Cardiac septum (tissue), 1 donor: ENCODE data around the gene MYO1C. TPM values are rescaled to one million over a fixed set of nuclear protein-coding genes. Genes with fewer than 3 reads are reported as not detected.
"Not testable (repeated sequence)": the region's sequence is repeated elsewhere in the genome, so short reads cannot be mapped to it uniquely, and the experiment has no call there.

Experiments
- DNase-seq: peaks from one replicate; pipeline ENCODE4 v3.0.0-alpha.2; 2020; ENCODE audit warnings: low spot score
- intact Hi-C: fragments of 100-400 bp; cut with DNase I; formaldehyde crosslinking; loops from one replicate; pipeline ENCODE4 v1.14.0; 2022
- total RNA-seq: library from RNA; stranded (reverse); fragmentation: NEBNext Ultra II Directional; extraction: Animal tissue kit (Norgen Biotek cat#: 25700); gene quantifications from one replicate; pipeline ENCODE4 v1.2.1, GENCODE V29; 2021
- donor health status: DM: no; HTN: no; CAD: no.

MYO1C gene
- total RNA-seq, 1 donor from 2014 or later: 209 TPM

GRCh38 chr17:1446201-1446600 lies 46.3 kb downstream of the MYO1C start:
- no peak for DNase-seq
- intact Hi-C loops: no loop called here

- intact Hi-C loops, DNase-seq: not testable (repeated sequence)
These were observed 46.8 kb downstream of the MYO1C start for GRCh38 chr17:1445695-1446094.

- DNase-seq: not testable (repeated sequence)
- intact Hi-C loops: loop anchor here (5.0 kb wide), 1 partner anchor 35 kb away; no protein-coding TSS in a partner anchor
These were observed 49.8 kb downstream of the MYO1C start for GRCh38 chr17:1442721-1443120.

GRCh38 chr17:1442187-1442586 lies 50.3 kb downstream of the MYO1C start:
- DNase-seq: no peak
- intact Hi-C loops: loop anchor here (5.0 kb wide), 1 partner anchor 35 kb away; no protein-coding TSS in a partner anchor

- intact Hi-C loops: loop anchor here (5.0 kb wide), 1 partner anchor 34 kb away; no protein-coding TSS in a partner anchor
- DNase-seq: no peak
These were observed 51.6 kb downstream of the MYO1C start for GRCh38 chr17:1440921-1441320.

GRCh38 chr17:1438593-1439083 lies 53.8 kb downstream of the MYO1C start:
- DNase-seq: no peak
- intact Hi-C loops: no loop called here

- intact Hi-C loops: no loop called here
- DNase-seq: no peak
These were observed 57.2 kb downstream of the MYO1C start for GRCh38 chr17:1435326-1435725.

GRCh38 chr17:1434150-1434549 lies 58.3 kb downstream of the MYO1C start:
- intact Hi-C loops: no loop called here
- no peak for DNase-seq

- intact Hi-C loops: no loop called here
- no peak for DNase-seq
These were observed 60.8 kb downstream of the MYO1C start for GRCh38 chr17:1431631-1432104.

- DNase-seq: no peak
- intact Hi-C loops: no loop called here
These were observed 68.9 kb downstream of the MYO1C start for GRCh38 chr17:1423456-1424135.

- DNase-seq: no peak
- intact Hi-C loops: no loop called here
These were observed 69.6 kb downstream of the MYO1C start for GRCh38 chr17:1422885-1423284.

GRCh38 chr17:1421470-1421869 lies 71.0 kb downstream of the MYO1C start:
- intact Hi-C loops: no loop called here

GRCh38 chr17:1420981-1421380 lies 71.5 kb downstream of the MYO1C start:
- DNase-seq: no peak
- intact Hi-C loops: no loop called here

More at GRCh38 chr17:1421470-1421869, 71.0 kb downstream of the MYO1C start:
- DNase-seq: no peak

GRCh38 chr17:1420163-1420562 lies 72.3 kb downstream of the MYO1C start:
- no peak for DNase-seq
- intact Hi-C loops: no loop called here

- intact Hi-C loops: not testable (repeated sequence)
These were observed 74.0 kb downstream of the MYO1C start for GRCh38 chr17:1418476-1418875.

GRCh38 chr17:1416414-1416813 lies 76.1 kb downstream of the MYO1C start:
- no peak for DNase-seq
- intact Hi-C loops: no loop called here

More at GRCh38 chr17:1418476-1418875, 74.0 kb downstream of the MYO1C start:
- DNase-seq: not testable (repeated sequence)

GRCh38 chr17:1414634-1415033 lies 77.9 kb downstream of the MYO1C start:
- intact Hi-C loops: no loop called here
- no peak for DNase-seq
